GM19023 (cell line): ENCODE measurements around the gene FHL3.
"Not testable (repeated sequence)": the region's sequence is repeated elsewhere in the genome, so short reads cannot be mapped to it uniquely, and the experiment has no call there.

Source experiments
- ATAC-seq: cut with Tn5 transposase; IDR thresholded peaks from one replicate; pipeline ENCODE4 v1.9.1; 2021; ENCODE audit warnings: mild to moderate bottlenecking, moderate library complexity; ENCODE audit not compliant: unreplicated experiment

The FHL3 gene

DNA sequence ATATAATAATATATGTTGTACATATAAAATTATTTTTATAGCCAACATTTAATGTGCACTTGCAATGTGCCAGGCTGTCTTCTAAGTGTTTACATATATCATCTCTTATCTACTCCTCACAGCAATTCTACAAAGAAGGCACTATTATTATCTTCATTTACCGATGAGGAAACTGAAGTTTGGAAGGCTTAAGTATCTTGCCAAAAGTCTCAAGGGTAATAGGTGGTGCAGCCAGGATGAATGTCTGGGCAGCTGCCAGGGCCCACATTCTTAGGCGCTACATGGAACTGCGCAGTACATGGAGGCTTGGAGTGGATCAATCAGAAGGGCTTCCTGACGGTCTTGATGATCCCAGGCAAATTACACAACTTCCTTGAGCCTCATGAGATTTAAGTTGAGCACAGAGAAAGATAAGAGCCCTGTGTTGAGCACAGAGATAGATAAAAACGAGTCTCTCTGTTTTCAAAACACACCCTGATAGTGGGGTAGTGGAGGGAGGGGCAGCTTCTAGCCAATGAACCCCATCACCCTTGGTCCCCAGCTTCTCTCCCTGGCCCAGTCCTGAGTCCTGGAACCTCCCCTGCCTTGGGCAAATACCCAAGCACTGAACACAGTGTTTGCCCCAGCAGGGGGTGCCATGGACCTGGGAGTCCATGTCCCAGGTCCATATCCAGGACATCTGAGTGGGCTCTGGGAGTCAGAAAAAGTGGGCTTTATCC is 32.1 kb upstream of the FHL3 start:
- no peak for ATAC-seq

DNA sequence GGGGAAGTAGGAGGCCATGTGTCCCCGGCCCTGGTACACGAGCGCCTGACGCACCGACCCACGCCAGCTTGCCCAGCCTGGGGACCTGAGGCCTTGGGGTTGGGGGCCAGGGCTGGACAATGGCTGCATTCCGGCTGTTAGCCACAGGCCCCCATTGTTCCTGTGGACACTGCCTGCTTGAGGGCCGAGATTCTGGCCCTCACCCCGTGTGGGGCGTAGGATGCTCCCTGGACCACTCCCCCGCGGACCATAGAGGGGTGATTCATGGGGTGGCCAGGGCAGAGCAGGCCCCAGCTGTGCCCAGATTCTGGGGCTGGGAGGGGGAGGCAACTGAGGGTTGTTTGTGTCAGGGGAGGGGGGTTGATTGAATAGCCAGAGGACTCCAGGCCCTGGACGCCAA is 29.6 kb upstream of the FHL3 start:
- ATAC-seq, result no peak

DNA sequence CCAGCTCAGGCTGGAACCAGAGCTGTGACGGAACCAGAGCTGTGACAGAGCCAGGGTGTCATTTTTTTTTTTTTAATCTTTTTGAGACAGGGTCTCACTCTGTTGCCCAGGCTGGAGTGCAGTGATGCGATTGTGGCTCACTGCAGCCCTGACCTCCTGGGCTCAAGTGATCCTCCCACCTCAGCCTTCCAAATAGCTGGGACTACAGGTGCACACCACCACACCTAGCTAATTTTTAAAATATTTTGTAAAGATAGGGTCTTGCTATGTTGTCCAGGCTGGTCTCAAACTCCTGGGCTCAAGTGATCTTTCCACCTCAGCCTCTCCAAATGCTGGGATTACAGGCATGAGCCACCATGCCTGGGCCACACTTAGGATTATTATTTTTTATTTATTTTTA is 27.7 kb upstream of the FHL3 start:
- not testable (repeated sequence) for ATAC-seq

DNA sequence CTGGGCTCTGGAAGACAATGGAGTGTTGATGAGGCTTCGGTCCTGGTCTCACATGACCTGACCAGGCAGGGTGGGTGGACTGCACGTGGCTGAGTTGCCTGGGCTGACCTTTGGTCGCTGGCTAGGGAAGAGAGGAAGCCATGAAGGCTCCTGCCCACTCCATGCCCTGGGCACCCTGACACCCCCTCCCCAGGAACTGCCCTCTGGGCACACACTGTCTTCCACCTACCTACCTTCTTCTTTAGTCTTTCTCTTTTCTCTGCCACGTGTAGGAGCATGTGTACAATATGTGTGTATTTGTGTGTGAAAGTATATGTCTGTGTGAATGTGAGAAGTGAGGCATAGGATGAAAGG is 26.2 kb upstream of the FHL3 start:
- ATAC-seq, result no peak

DNA sequence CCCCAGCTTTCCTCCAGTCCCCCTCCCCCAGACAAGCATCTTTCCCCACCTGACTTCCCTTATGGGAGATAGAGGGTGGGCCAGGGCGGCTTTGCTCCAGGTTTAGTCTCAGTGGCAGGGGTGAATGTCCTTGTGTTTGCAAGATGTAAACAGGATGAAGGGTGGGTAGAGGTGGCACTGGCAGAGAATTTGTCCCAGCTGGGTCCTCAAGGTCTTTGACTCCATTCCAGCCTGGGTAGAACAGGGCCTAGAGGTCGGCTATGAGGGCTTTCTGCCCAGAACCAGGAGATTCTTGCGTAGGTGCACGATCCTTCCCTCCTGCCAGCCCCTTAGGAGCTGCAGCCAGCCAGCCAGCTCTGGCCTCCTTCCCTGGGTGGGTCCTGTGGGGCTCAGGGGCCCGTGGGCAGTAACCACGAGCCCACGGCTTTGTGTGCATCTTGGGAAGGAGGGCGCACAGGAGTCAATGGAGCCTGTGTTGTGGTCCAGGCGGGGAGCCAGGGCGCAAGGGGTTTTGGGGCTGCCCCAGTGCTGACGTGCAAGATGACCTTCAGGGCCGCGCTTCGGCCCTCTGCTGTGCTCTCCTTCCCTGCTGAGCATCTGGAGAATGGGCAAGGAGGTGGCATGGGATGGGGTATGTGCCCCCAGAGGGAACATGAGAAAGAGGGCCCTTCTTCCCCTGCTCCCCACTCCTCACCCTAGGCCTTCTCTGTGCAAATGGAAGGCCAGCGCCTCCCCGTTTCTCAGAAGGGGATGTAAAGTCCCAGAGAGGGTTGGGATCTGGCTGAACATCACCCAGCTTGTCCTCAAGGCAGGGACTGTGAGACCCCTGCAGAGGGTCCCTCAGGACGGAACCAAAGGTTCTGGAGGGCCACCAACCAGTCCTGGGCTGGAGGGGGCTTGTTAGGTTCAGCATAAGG is 25.5 kb upstream of the FHL3 start:
- no peak for ATAC-seq

DNA sequence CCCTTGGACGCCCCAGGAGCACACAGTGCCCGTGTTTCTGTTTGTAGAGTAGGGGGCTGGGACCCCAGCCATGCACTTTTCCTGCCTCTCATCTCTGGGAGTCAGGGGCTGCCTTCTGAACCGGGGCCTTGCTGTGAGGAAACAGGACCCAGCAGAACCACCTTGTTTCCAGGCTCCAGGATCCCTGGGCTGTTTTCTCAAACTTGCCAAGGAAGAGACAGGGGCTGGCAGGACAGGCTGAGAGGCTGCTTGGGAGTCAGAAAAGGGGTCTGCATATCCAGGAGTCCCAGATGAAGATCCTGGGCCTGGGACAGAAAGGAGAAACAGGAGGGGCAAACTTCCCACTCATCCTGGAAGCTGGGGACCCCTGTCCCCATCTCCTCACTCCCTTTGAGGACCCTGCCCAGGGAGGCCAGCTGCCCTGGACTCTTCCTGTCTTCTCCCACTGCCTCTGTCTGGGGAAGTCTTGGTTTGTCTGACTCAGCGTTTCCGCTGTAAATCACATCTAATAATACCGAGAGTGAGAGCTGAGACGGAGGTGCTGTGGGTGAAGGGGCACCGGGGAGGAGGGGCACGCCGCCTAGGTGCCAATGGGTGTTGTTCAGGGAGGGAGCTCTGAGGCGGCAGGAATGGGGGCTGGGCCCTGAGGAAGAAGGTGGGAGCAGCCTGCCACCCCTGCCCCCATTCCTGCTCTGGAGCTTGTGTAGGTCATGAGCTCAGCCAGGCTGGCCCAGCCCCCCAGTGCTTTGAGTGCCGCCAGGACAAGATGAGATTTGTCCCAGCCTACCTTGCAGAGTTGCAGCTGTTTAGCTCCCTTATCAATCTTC is 24.6 kb upstream of the FHL3 start:
- peak; percentile 40 for ATAC-seq

DNA sequence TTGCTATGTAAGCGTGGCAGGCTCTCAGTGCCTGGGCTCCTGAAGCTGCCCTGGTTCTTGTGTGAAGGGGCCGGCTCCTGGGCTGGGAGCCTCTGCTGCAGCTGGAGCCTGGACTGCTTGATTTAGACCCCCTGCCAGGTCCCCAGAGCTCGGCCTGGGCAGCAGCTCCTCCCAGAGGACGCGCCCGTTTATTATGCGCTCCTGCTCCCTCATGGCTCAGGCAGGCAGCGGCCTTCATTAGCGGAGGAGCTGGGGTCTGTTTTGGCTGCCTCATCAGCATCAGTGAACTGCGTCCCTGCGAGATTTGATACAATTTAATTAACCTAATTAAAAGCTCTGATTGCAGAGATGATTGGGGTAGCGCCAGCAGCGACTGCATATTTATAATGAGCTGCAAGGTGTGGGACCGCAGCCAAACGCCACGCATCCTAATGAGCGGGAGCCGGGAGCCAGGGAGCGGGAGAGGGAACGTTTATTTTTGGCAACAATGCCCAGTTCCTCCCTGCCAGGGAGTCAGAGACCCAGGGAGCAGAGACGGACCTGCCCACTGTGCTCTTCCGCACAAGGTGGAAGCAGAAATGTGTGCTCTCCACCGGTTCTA is 23.9 kb upstream of the FHL3 start:
- no peak for ATAC-seq

DNA sequence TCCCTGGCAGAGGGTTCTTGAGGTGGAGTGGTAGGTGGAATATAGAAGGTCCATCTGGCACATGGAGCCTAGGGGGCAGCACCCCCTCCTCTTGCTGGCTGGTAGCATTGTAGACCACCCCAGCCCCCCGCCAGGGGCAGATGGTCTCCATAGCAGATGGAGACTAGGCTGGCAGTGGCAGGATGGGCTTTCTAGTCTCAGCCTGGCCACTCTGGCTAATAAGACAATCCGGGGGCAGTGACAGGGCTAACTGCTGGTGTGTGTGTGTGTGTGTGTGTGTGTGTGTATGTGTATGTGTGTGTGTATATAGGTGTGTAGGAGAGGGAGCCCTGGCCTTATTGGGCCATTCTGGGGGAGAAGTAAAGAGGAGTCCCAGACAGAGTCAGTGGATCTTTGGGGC is 23.4 kb upstream of the FHL3 start:
- no peak for ATAC-seq

DNA sequence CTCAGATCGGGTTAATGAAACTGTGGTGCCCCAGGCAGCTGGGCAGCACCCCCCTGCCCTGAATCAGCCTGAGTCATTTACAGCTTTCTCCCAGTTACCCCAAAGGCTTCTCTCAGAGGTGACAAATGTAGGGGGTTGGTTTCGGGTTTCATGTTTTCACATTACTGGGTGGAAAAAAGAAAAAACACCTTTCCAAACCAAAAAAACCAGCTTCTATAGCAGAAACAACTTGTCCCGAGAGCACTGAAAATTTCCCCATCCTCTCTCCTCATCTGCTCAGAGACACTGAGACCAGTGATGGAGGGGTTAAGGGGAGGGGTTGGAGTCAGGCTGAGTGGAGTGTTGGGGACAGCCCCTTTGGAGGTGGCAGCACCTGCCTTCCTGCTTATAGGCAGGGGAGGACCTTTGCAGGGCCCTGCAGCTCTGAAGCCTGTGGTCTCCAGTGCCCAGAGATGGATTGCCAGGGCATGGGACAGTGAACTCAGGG is 22.8 kb upstream of the FHL3 start:
- ATAC-seq, result peak; percentile 78

DNA sequence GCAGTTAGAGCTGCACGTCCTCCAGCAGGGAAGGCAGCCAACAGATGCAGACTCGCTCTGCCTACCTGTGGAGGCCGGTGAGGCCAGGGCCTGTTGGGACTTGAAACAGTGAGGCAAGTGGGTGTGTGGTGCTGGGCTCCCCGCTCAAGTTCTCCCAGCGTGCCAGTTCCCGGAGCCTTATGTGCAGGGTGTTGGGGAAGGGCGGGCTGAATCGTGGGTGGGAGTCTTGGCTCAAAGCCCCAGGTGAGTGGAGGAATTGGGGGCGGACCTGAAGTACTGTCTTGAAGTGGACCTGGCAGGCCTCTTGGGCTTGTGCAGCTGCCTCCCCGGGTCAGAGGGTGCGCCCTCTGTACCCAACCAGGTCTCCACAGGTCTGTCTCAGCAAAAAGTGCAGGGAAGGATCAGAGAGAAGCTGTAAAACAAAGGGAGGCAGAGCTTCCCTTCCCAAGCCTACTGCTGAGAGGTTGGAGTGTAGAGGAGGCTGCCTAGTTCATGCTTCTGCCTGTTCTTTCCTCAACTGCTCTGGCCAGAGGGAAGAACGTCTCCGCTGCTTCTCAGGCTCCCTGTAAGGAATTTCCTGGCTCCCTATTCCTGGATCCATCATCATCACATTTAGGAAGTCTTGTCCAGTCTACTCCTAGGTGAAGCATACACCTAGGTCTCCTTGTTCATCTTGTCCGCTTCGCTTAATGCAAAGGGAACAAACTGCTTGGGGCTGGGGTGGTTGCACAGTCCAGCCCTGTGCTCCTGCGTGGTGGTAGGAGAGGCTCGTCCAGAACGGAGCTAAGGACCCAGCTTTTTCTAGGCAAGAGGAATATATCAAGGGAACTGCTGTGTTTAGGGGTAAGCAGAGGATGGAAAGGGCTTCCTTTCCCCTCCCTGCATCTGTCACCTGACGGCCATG is 22.1 kb upstream of the FHL3 start:
- no peak for ATAC-seq

DNA sequence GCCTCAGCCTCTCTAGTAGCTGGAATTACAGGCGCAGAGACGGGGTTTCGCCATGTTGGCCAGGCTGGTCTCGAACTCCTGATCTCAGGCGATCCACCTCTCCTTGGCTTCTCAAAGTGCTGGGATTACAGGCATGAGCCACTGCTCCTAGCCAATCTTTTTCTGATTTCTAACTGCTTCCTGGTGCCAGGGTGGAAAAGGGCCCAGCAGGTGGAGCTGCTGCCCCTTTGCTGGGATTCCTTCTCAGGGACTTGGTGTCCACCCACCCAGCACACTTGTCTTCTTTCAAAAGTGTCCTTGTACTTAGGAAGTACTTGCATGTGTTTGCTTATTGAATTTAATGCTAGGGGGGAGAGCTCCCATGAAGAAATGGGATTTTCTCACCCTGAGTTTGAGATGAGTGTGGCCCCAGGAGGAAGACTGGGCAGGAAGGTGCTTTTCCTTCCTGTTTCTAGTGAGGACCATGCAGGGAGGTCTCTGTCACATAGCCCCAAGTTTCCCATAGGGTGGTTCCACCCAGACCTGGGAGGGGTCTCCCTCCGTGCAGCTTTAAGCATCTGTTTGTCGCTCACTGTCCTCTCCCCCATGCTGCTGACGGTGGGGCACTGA is 21.4 kb upstream of the FHL3 start:
- no peak for ATAC-seq

DNA sequence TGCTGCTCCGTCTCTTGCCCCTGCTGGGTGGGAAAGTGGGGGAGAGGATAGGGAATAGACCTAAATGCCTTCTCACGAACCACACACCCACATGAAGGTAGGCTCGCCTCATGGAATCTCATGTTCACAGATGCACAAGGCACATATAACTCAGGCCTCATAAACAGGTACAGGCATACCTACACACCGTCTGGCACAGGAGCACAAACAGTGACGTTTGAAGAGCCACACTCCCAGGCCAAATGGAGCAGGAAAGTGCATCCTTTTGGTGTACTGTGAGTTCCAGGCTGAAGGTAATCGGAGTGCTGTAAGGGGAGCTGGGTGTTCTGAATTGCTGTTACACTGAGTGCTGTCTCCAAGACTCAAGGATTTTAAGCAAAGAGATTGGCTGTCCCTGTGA is 20.4 kb upstream of the FHL3 start:
- no peak for ATAC-seq

DNA sequence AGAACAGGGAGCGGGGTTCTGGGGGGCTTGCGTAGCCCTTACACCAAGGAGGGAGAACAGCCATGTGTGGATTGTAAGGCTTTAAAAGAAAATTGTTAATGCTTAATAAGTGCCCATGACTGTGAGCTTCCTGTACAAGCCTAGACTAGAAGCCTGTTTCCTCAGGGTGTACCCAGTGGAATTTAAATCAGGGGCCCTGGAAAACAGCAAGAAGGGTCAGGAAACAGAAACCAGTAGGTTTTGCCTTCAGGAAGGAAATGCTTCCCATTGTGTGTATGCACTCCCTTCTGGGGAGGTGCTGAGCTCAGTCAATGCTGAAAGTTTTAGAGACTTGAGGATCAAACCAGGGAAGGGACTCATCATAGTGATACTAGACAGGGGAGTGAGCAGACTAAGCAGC is 19.9 kb upstream of the FHL3 start:
- ATAC-seq, result no peak

DNA sequence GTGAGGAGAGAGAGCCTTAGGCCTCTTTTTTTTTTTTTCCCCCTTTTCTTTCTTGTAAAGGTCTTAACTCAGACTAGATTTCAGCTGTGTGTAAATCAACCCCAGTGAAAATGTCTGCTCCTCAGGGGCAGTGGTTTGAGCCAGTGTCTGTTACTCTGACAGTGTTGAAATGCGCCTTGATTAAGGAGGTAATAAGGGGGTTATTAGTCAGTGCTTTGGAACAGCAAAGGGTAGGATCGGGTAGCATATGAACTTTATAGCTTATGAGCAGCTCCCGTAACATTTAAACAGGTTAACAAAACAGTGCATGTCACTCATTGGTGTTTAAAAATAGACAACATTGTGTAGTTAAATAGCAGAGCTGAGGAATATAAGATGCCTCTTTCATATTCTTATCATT is 17.5 kb upstream of the FHL3 start:
- ATAC-seq, result no peak

DNA sequence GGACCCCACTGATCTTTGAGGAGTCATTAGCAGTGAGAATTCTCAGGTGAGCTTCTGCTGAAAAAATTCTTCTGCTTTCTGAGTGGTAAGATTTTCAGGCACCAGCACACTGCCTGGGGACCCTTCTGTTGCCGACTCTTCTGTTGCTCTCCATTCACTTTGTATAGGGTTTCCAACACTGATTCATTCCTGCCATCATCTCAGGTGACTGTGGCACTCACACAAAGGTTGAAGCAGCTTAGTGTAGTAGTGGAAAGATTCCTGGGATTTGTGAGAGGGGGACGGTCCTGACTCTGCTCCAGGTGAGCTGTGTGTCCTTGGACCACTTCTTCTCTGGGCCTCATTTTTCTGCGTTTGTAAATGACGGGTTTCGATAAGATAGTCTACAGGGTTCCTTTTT is 16.7 kb upstream of the FHL3 start:
- no peak for ATAC-seq

DNA sequence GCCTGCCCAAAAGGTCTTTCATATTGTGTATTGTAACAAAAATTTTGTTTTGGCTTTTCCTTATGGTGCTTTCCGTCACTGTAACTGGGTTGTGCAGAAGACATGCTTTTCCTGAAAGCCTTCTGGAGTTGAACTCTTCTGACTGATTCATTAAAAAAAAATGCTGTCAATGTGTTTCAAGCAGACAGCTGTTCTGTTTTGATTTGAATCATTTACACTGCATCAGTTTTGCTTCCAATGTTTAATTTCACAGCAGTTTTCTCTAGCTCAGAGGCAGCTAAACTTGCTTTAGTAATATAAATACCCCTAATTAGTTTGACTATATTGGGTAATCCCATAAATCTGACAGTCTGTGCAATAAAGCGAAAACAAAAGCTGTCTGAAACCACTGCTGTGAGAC is 15.1 kb upstream of the FHL3 start:
- ATAC-seq, result no peak

DNA sequence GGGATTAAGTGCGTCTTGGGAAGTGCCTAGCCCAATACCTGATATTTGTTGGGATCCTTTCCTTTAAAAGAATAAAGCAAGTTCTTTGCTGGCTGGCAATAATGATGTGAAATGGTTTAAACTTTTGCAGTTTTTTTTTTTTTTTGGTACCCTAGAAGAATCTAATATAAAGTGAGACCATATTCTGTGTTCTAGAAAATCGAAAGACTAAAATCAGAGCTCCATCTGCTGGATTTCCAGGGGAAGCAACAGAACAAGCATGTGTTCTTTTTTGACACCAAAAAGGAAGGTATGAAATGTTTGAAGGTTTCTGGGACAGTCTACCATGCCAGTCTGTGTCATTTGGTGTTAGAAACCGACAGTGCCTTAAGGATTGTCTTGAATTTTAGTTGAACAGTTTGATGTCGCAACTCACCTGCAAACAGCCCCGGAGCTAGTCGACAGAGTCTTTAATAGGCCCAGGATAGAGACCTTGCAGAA is 13.6 kb upstream of the FHL3 start:
- no peak for ATAC-seq

DNA sequence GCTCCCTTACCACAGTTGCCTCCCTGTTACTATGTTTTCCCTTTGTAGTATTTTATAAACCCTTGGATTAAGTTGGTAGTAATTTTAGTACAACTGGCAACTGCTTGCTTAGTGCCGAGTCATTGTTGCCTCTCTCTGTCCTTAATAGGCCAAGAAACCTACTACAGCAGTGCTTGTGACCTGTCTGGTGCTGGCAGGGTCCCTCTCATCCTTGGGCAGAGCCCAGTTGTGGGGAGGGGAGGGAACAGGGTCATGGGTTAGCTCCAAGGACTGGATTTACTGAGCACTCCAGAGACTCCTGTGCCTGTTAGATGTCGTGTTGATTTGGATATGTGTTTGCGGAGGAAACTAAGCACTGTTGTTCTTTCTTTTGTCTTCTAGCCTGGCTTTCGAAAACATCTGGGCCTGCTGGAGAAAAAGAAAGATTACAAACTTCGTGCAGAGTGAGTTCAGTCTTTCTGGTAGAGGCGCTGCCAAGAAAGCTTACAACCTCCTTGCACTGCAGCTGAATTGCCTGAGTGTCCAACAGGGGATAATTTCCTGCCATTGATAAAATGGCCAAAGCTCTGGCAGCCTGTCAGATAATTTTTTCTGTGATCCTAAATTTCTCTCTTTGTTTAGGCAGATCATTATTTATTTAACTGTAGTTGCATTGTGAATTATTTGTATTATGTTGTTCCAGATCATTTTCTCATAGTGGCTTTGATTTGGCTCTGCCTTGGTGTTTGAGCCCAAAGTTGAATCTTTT is 10.8 kb upstream of the FHL3 start:
- ATAC-seq, result no peak
